HCT116 (cell line): ENCODE measurements around the gene AASDH. TPM values are rescaled to one million over a fixed set of nuclear protein-coding genes. Genes with fewer than 3 reads are reported as not detected.

Experiments used
- ATAC-seq: fragments of 200-7000 bp; cut with Tn5 transposase; 2 replicates; pipeline ENCODE4 v1.9.1; 2020; ENCODE audit warnings: mild to moderate bottlenecking, moderate library complexity
- BruUV-seq: library from RNA; stranded (reverse); fragments of 400-500 nt; replicated peaks from 2 replicates; lab custom pipeline; 2021; lab: Mats Ljungman, UMichigan
- CTCF ChIA-PET: fragments of 300-600 bp; sonication (Branson Sonifier 250); formaldehyde crosslinking; loops from one replicate; lab custom pipeline; 2021; ENCODE audit warnings: antibody characterized with exemption; lab: Charles Lee
- POLR2A ChIA-PET: fragments of 300-600, 350-600 bp; sonication (Branson Sonifier 250); formaldehyde crosslinking; loops from one replicate; lab custom pipeline; 2021; ENCODE audit warnings: antibody characterized with exemption; lab: Charles Lee
- RAD21 ChIA-PET, 2 experiments: fragments of 300-600 bp; sonication (Branson Sonifier 250); formaldehyde crosslinking; loops; one replicate each; lab custom pipeline; 2023; ENCODE audit warnings: low total read pairs in 2 of 2; ENCODE audit not compliant: uncharacterized antibody in 2 of 2, unreplicated experiment in 2 of 2, low non-redundant PET in 1 of 2; lab: Charles Lee
- DNase-seq: peaks from one replicate; pipeline ENCODE4 v3.0.0-alpha.2; 2010; ENCODE audit warnings: low read depth, low spot score
- H2AFZ ChIP-seq: fragments of 200-600 bp; shearing (Covaris generic), sonication (generic); 2 replicates; pipeline ENCODE4 v1.6.1; 2017; ENCODE audit warnings: low read depth, mixed run types, mixed read lengths, antibody characterized with exemption, low read length; ENCODE audit not compliant: poor library complexity, severe bottlenecking
- H3K27ac ChIP-seq: 2 replicates; pipeline ENCODE4 v1.5.1; 2012; ENCODE audit warnings: low read depth, low read length
- H3K27me3 ChIP-seq: fragments of 200-600 bp; sonication (generic); 2 replicates; pipeline ENCODE4 v1.6.1; 2016; ENCODE audit warnings: mixed run types, low read length, mixed read lengths; ENCODE audit not compliant: insufficient read depth
- H3K36me3 ChIP-seq, 2 experiments: fragments of 200-500 bp in 1 of 2; fragments of 200-600 bp in 1 of 2; sonication (Bioruptor generic) in 1 of 2; sonication (generic) in 1 of 2; 2 replicates each; pipeline versions ENCODE4 v1.5.1 to v1.6.1; 2014 to 2016; ENCODE audit warnings: low read length in 2 of 2, inconsistent platforms in 1 of 2, mixed read lengths in 1 of 2, mixed run types in 1 of 2; ENCODE audit not compliant: insufficient read depth in 2 of 2, control insufficient read depth in 1 of 2
- H3K4me1 ChIP-seq, 2 experiments: fragments of 200-600 bp in 1 of 2; sonication (generic) in 1 of 2; 2 replicates each; pipeline versions ENCODE4 v1.5.1 to v1.6.1; 2012 to 2017; ENCODE audit warnings: low read length in 2 of 2, inconsistent platforms in 1 of 2, mild to moderate bottlenecking in 1 of 2, mixed read lengths in 1 of 2, mixed run types in 1 of 2, moderate library complexity in 1 of 2; ENCODE audit not compliant: insufficient read depth in 2 of 2, control insufficient read depth in 1 of 2
- H3K4me2 ChIP-seq: fragments of 200-600 bp; sonication (generic); 2 replicates; pipeline ENCODE4 v1.6.1; 2017; ENCODE audit warnings: mixed run types, low read length, mixed read lengths
- H3K4me3 ChIP-seq, 2 experiments: fragments of 200-600 bp in 1 of 2; sonication (generic) in 1 of 2; replicated peaks in 1 of 2; 2 replicates each; pipeline ENCODE4 v1.5.1; 2011 to 2016; ENCODE audit warnings: low read length in 2 of 2, control low read depth in 1 of 2, low read depth in 1 of 2, mild to moderate bottlenecking in 1 of 2, mixed read lengths in 1 of 2, mixed run types in 1 of 2
- H3K79me2 ChIP-seq: fragments of 200-600 bp; sonication (generic); 2 replicates; pipeline ENCODE4 v1.6.1; 2017; ENCODE audit warnings: mild to moderate bottlenecking, mixed run types, low read length, moderate library complexity, mixed read lengths; ENCODE audit not compliant: insufficient read depth
- H3K9ac ChIP-seq: fragments of 200-600 bp; sonication (generic); 2 replicates; pipeline ENCODE4 v1.6.1; 2016; ENCODE audit warnings: low read length, mixed read lengths
- H3K9me2 ChIP-seq: fragments of 200-600 bp; sonication (generic), shearing (Covaris generic); 2 replicates; pipeline ENCODE4 v1.6.1; 2017; ENCODE audit warnings: mixed run types, mild to moderate bottlenecking, moderate library complexity; ENCODE audit not compliant: insufficient read depth
- H3K9me3 ChIP-seq, 2 experiments: fragments of 200-500 bp in 1 of 2; fragments of 200-600 bp in 1 of 2; sonication (Bioruptor generic) in 1 of 2; sonication (generic) in 1 of 2; 2 replicates each; pipeline ENCODE4 v1.6.1; 2014 to 2017; ENCODE audit warnings: low read length in 2 of 2, mixed read lengths in 2 of 2, inconsistent platforms in 1 of 2, low read depth in 1 of 2, mild to moderate bottlenecking in 1 of 2, mixed run types in 1 of 2, moderate library complexity in 1 of 2; ENCODE audit not compliant: control insufficient read depth in 1 of 2, insufficient read depth in 1 of 2
- H4K20me1 ChIP-seq: fragments of 200-600 bp; sonication (generic), shearing (Covaris generic); 2 replicates; pipeline ENCODE4 v1.6.1; 2017; ENCODE audit warnings: mixed run types, mild to moderate bottlenecking, moderate library complexity; ENCODE audit not compliant: insufficient read depth
- ATF3 ChIP-seq: IDR thresholded peaks from 2 replicates; pipeline ENCODE4 v1.6.1; 2012
- CBX3 ChIP-seq: IDR thresholded peaks from 2 replicates; pipeline ENCODE4 v1.6.1; 2012; ENCODE audit warnings: low read depth
- CTCF ChIP-seq, 3 experiments: fragments of 200-600 bp in 1 of 3; sonication (generic) in 1 of 3; IDR thresholded peaks in 2 of 3; conservative IDR thresholded peaks in 1 of 3; 2 replicates each; pipeline ENCODE4 v1.5.1; 2012 to 2017; ENCODE audit warnings: low read depth in 2 of 3, low read length in 2 of 3, antibody characterized with exemption in 1 of 3, borderline replicate concordance in 1 of 3, control low read depth in 1 of 3, mild to moderate bottlenecking in 1 of 3, mixed read lengths in 1 of 3, mixed run types in 1 of 3, moderate library complexity in 1 of 3; ENCODE audit not compliant: insufficient read depth in 1 of 3
- EGR1 ChIP-seq: IDR thresholded peaks from 2 replicates; pipeline ENCODE4 v1.6.1; 2012; ENCODE audit warnings: low read depth
- ELF1 ChIP-seq: IDR thresholded peaks from 2 replicates; pipeline ENCODE4 v1.6.1; 2012; ENCODE audit warnings: low read depth, borderline replicate concordance
- EZH2phosphoT487 ChIP-seq: fragments of 200-600 bp; IDR thresholded peaks from 2 replicates; pipeline ENCODE4 v1.6.1; 2018; ENCODE audit warnings: antibody characterized with exemption, borderline replicate concordance
- FOSL1 ChIP-seq: IDR thresholded peaks from 2 replicates; pipeline ENCODE4 v1.6.1; 2012; ENCODE audit warnings: low read depth
- MAX ChIP-seq: IDR thresholded peaks from 2 replicates; pipeline ENCODE4 v1.6.1; 2012
- POLR2A ChIP-seq: IDR thresholded peaks from 2 replicates; pipeline ENCODE4 v1.7.0; 2011; ENCODE audit warnings: borderline replicate concordance; ENCODE audit not compliant: insufficient read depth, insufficient read length; ENCODE audit errors: extremely low read depth
- POLR2AphosphoS5 ChIP-seq: IDR thresholded peaks from 2 replicates; pipeline ENCODE4 v1.6.1; 2011; ENCODE audit warnings: mild to moderate bottlenecking, low read depth, low read length, moderate library complexity
- SIN3A ChIP-seq: IDR thresholded peaks from 2 replicates; pipeline ENCODE4 v1.6.1; 2012; ENCODE audit warnings: low read depth
- SRF ChIP-seq: IDR thresholded peaks from 2 replicates; pipeline ENCODE4 v1.6.1; 2012; ENCODE audit warnings: low read depth
- YY1 ChIP-seq: IDR thresholded peaks from 2 replicates; pipeline ENCODE4 v1.6.1; 2011; ENCODE audit warnings: low read length, low read depth, moderate library complexity, mild to moderate bottlenecking; ENCODE audit not compliant: insufficient replicate concordance; ENCODE audit errors: extremely low read depth
- ZBTB33 ChIP-seq: IDR thresholded peaks from 2 replicates; pipeline ENCODE4 v1.6.1; 2011; ENCODE audit warnings: mild to moderate bottlenecking, low read length, moderate library complexity; ENCODE audit not compliant: insufficient replicate concordance; ENCODE audit errors: extremely low read depth
- intact Hi-C: fragments of 100-400 bp; cut with micrococcal nuclease; formaldehyde crosslinking; loops from 2 replicates; pipeline ENCODE4 v1.10.0; 2022
- total RNA-seq: library from RNA; stranded (reverse); gene quantifications from one replicate; pipeline ENCODE4 v1.2.1, GENCODE V29; 2021; ENCODE audit not compliant: unreplicated experiment

AASDH gene
- total RNA-seq, 1 experiment from 2014 or later: 13.7 TPM

GRCh38 chr4:56409511-56410090, 22.3 kb upstream of the AASDH start:
- Histone ChIP-seq H3K9me2 (no peaks in the 10 kb centered on the region), H4K20me1 (peaks cover 38% of the 10 kb centered on the region; the same call in 1 of the 2 replicates), H3K4me3 (no peak overlapping the region), H3K4me2 (peak overlapping the region; percentile 56; the same call in 1 of the 2 replicates), H3K4me1 (peaks cover 16 to 32% of the 10 kb centered on the region in 2 experiments), H3K27me3 (no peaks in the 10 kb centered on the region), H3K9me3 (no peaks in the 10 kb centered on the region), H3K27ac (no peak overlapping the region), H3K9ac (peak overlapping the region; percentile 35), H2AFZ (no peak overlapping the region), H3K36me3 (peaks cover 16 to 17% of the 10 kb centered on the region in 2 experiments; a peak in 3 of 4 replicates), H3K79me2 (peaks cover 99% of the 10 kb centered on the region)
- ATAC-seq: no peak
- CTCF ChIA-PET: interaction anchor here (1.0 kb wide), 1 partner anchor 427 kb away, joined by 3 read pairs; no protein-coding TSS in a partner anchor
- intact Hi-C loops: no loop called here
- no TSS peak for BruUV-seq
- POLR2A ChIA-PET: interaction anchor here (1.5 to 3.3 kb wide), 2 partner anchors 13 to 22 kb away, joined by 3 to 13 read pairs; partner anchors contain the start of gene AASDH
- DNase-seq: no peak
- TF ChIP-seq CBX3: no peak
- no peak for TF ChIP-seq YY1
- no peak for TF ChIP-seq ZBTB33
- TF ChIP-seq CTCF (IDR thresholded peaks at IDR 0.05 in 2 of 3, conservative IDR thresholded peaks at IDR 0.05 in 1 of 3; ENCODE audit: borderline replicate concordance in 1 of 3, insufficient read depth in 1 of 3, low read depth in 2 of 3, low read length in 2 of 3): no peak
- no peak for TF ChIP-seq SIN3A
- no peak for TF ChIP-seq POLR2AphosphoS5
- TF ChIP-seq EGR1: no peak
- no peak for TF ChIP-seq ATF3
- no peak for TF ChIP-seq FOSL1
- no peak for TF ChIP-seq SRF
- TF ChIP-seq POLR2A: no peak
- no peak for TF ChIP-seq MAX
- no peak for TF ChIP-seq ELF1
- no peak for TF ChIP-seq EZH2phosphoT487
- RAD21 ChIA-PET: no interaction called here
